ENCODE measurements around the gene KIAA1210.

Gene KIAA1210

GRCh38 chrX:119130911-119131310, 3.3 kb upstream of the KIAA1210 start:
- Histone ChIP-seq H3K9ac (no peak overlapping the region), H3K9me3 (ENCODE audit: control insufficient read depth, low read length) (no peaks in the 10 kb centered on the region), H3K36me3 (ENCODE audit: control insufficient read depth, insufficient read depth, low read length) (no peaks in the 10 kb centered on the region), H3K27ac (no peak overlapping the region), H3K4me1 (no peaks in the 10 kb centered on the region), H2AFZ (no peak overlapping the region), H3K4me2 (ENCODE audit: low read length) (no peak overlapping the region), H3K4me3 (ENCODE audit: low read depth, low read length) (no peak overlapping the region), H3K27me3 (ENCODE audit: control insufficient read depth, insufficient read depth, low read length) (no peaks in the 10 kb centered on the region), H3K79me2 (no peaks in the 10 kb centered on the region)
- TF ChIP-seq, protein P1, sequence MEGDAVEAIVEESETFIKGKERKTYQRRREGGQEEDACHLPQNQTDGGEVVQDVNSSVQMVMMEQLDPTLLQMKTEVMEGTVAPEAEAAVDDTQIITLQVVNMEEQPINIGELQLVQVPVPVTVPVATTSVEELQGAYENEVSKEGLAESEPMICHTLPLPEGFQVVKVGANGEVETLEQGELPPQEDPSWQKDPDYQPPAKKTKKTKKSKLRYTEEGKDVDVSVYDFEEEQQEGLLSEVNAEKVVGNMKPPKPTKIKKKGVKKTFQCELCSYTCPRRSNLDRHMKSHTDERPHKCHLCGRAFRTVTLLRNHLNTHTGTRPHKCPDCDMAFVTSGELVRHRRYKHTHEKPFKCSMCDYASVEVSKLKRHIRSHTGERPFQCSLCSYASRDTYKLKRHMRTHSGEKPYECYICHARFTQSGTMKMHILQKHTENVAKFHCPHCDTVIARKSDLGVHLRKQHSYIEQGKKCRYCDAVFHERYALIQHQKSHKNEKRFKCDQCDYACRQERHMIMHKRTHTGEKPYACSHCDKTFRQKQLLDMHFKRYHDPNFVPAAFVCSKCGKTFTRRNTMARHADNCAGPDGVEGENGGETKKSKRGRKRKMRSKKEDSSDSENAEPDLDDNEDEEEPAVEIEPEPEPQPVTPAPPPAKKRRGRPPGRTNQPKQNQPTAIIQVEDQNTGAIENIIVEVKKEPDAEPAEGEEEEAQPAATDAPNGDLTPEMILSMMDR (IDR thresholded peaks at IDR 0.05): no peak

DNA sequence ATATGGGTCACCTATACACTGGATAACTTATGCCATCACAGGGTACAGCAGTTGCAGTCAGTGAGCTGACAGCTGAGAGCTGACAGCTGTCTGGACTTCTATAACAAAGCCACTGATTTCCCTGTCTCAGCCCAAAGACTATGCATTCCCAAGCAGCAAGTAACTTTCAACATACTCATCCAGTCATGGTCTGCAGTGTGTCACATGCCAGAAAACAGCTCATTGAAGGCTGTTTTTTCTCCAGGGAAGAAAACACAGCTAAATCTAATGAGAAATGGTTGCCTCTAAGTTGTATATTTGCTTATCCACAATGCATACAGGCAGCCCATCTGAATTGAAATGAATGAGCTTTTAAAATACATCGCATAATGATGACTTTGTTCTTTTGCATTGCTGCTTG, 6.3 kb downstream of the KIAA1210 start:
- Histone ChIP-seq H3K79me2 (no peaks in the 10 kb centered on the region), H2AFZ (no peak overlapping the region), H3K4me2 (ENCODE audit: low read length) (no peak overlapping the region), H3K4me3 (ENCODE audit: low read depth, low read length) (no peak overlapping the region), H3K9ac (no peak overlapping the region), H3K27ac (no peak overlapping the region), H3K27me3 (ENCODE audit: control insufficient read depth, insufficient read depth, low read length) (no peaks in the 10 kb centered on the region), H3K36me3 (ENCODE audit: control insufficient read depth, insufficient read depth, low read length) (no peaks in the 10 kb centered on the region), H3K4me1 (no peaks in the 10 kb centered on the region), H3K9me3 (ENCODE audit: control insufficient read depth, low read length) (no peaks in the 10 kb centered on the region)
- TF ChIP-seq, protein P1 (IDR thresholded peaks at IDR 0.05): no peak

DNA sequence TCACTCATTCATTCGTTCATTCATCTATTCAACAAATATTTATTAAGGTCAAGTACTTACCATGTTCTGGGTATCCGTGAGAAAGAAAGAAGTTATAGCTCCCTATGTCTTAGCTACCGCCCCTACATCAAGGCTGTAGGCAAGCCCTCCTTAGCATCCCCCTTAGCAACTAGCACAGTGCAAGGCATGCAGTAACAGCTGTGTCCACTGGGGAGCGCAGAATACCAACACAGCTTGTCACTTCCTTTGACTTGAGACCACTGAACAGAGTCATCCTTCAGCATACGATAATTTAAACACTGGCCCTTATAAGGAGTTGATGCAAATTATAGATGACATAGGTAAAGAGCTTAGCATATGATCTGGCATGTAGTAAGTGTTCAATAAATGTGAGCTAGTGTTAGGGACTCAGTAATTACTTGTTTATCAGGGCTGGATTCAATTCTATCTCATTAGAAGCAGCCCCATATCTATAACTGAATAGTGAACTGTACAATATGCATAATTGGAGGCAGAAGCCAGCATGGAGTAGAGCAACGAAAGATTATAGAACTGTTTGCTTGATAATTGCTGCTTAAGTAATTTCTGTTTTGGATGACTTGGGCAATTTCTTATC, 8.7 kb downstream of the KIAA1210 start:
- no peak overlapping the region for H3K4me2 ChIP-seq (ENCODE audit: low read length)
- no peaks in the 10 kb centered on the region for H3K27me3 ChIP-seq (ENCODE audit: control insufficient read depth, insufficient read depth, low read length)
- H2AFZ ChIP-seq: no peak overlapping the region
- no peaks in the 10 kb centered on the region for H3K9me3 ChIP-seq (ENCODE audit: control insufficient read depth, low read length)
- no peaks in the 10 kb centered on the region for H3K4me1 ChIP-seq
- no peaks in the 10 kb centered on the region for H3K79me2 ChIP-seq
- no peak overlapping the region for H3K27ac ChIP-seq
- no peak overlapping the region for H3K9ac ChIP-seq
- H3K36me3 ChIP-seq (ENCODE audit: control insufficient read depth, insufficient read depth, low read length): no peaks in the 10 kb centered on the region
- TF ChIP-seq, protein P1 (IDR thresholded peaks at IDR 0.05): peak; percentile 65
- no peak overlapping the region for H3K4me3 ChIP-seq (ENCODE audit: low read depth, low read length)

DNA sequence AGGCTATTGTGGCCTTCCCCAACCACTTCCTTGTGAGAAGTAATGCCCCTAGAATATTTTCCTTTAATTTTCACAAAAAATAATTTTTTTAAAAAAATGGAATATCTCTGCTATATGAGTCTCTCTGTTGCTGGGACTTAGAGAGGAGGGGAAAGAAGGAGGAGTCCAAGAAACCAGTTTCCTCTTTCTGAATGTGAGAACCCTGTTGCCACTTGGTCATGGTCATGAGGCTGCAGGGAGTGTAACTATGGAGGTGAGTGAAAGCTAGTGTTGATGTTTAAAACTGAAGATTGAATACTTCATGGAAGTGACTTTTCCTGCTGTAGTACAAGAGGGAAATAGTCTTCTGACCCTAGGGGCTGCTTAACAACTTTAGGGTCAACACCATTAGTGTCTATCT, 20.4 kb downstream of the KIAA1210 start:
- Histone ChIP-seq H3K36me3 (ENCODE audit: control insufficient read depth, insufficient read depth, low read length) (no peaks in the 10 kb centered on the region), H3K9ac (no peak overlapping the region)
- TF ChIP-seq, protein P1 (IDR thresholded peaks at IDR 0.05): no peak

DNA sequence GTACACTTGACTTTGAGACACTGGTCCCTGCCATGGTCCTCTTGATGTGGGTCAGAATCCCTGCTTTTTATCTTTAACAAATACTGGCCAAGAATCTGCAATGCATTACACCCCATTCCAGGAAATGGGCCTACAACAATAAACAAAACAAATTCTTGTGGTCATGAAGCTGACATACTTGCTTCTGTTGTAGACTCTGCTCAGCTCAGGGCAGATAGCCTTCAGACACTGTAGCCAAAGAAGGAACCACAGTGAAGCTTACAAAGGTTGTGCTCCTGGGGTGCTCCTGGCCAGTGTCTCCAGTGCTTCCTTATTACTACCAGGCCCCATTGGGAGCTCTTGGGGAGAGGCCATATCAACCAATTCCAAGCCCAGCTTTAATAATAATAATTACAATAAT, 21.8 kb downstream of the KIAA1210 start:
- no peak overlapping the region for H3K9ac ChIP-seq
- no peaks in the 10 kb centered on the region for H3K79me2 ChIP-seq
- no peak overlapping the region for H3K27ac ChIP-seq
- H3K4me3 ChIP-seq (ENCODE audit: low read depth, low read length): no peak overlapping the region
- TF ChIP-seq, protein P1 (IDR thresholded peaks at IDR 0.05): no peak
- no peak overlapping the region for H3K4me2 ChIP-seq (ENCODE audit: low read length)
- no peaks in the 10 kb centered on the region for H3K27me3 ChIP-seq (ENCODE audit: control insufficient read depth, insufficient read depth, low read length)
- no peak overlapping the region for H2AFZ ChIP-seq
- H3K36me3 ChIP-seq (ENCODE audit: control insufficient read depth, insufficient read depth, low read length): no peaks in the 10 kb centered on the region
- H3K4me1 ChIP-seq: no peaks in the 10 kb centered on the region
- H3K9me3 ChIP-seq (ENCODE audit: control insufficient read depth, low read length): no peaks in the 10 kb centered on the region

More for the DNA sequence above, 20.4 kb downstream of the KIAA1210 start:
- H3K4me3 ChIP-seq (ENCODE audit: low read depth, low read length): no peak overlapping the region
- no peak overlapping the region for H3K4me2 ChIP-seq (ENCODE audit: low read length)
- no peaks in the 10 kb centered on the region for H3K9me3 ChIP-seq (ENCODE audit: control insufficient read depth, low read length)
- H3K79me2 ChIP-seq: no peaks in the 10 kb centered on the region
- no peak overlapping the region for H2AFZ ChIP-seq
- H3K27me3 ChIP-seq (ENCODE audit: control insufficient read depth, insufficient read depth, low read length): no peaks in the 10 kb centered on the region
- H3K27ac ChIP-seq: no peak overlapping the region
- H3K4me1 ChIP-seq: no peaks in the 10 kb centered on the region
